Neuron (in vitro differentiated cells): ENCODE results near the gene CFD.

ENCODE experiments used
- H2AFZ ChIP-seq: one replicate; pipeline ENCODE4 v1.6.1; 2013; ENCODE audit warnings: low read depth, mild to moderate bottlenecking, inconsistent platforms, low read length, moderate library complexity
- H3K27me3 ChIP-seq: one replicate; pipeline ENCODE4 v1.6.1; 2013; ENCODE audit warnings: low read length; ENCODE audit not compliant: insufficient read depth
- H3K36me3 ChIP-seq: one replicate; pipeline ENCODE4 v1.6.1; 2013; ENCODE audit warnings: low read length; ENCODE audit not compliant: insufficient read depth
- H3K4me1 ChIP-seq: one replicate; pipeline ENCODE4 v1.6.1; 2013; ENCODE audit warnings: low read length; ENCODE audit not compliant: insufficient read depth
- H3K4me3 ChIP-seq: 2 replicates; pipeline ENCODE4 v1.5.1; 2013; ENCODE audit warnings: mild to moderate bottlenecking, low read length, moderate library complexity
- H3K9me3 ChIP-seq: one replicate; pipeline ENCODE4 v1.6.1; 2013; ENCODE audit warnings: low read length

Gene CFD

DNA sequence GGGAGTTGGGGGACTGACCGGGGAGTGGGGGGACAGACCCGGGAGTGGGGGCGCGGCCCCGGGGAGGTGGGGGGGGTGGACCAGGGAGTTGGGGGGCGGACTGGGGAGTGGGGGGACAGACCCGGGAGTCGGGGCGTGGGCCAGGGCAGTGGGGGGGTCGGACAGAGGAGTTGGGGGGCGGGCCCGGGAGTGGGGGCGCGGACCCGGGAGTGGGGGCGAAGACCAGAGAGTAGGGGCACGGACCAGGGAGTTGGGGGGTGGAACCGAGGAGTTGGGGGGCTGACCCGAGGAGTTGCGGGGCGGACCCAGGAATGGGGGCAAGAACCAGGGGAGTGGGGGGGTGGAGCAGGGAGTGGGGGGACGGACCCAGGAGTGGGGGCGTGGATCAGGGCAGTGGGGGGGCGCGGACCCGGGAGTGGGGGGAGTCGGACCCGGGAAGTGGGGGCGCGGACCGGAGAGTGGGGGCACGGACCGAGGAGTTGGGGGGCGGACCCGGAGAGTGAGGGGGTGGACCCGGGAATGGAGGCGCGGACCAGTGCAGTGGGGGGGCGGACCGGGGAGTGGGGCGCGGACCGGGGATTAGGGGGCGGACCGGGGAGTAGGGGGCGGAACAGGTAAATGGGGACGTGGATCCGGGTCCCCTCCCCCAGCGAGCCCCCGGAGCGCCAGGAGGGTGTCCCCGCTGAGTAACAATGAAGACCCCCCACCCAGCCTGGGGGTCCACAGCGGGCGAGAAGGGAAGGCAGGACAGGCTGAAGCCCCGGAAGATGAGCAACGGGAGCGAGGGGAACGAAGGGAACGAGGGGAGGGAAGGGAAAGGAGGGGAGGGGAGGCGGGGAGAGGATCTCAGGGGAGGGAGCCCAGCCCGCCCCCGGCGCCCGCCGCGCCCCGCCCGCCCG is 53.0 kb downstream of the CFD start:
- no peaks in the 10 kb centered on the region for H3K27me3 ChIP-seq

More for the DNA sequence above, 53.0 kb downstream of the CFD start:
- Histone ChIP-seq H3K36me3 (no peaks in the 10 kb centered on the region), H3K4me3 (peak overlapping the region; percentile 96), H2AFZ (no peak overlapping the region), H3K9me3 (peaks cover 3% of the 10 kb centered on the region), H3K4me1 (peaks cover 5% of the 10 kb centered on the region)
